ENCODE results near the gene NXN.

DNA sequence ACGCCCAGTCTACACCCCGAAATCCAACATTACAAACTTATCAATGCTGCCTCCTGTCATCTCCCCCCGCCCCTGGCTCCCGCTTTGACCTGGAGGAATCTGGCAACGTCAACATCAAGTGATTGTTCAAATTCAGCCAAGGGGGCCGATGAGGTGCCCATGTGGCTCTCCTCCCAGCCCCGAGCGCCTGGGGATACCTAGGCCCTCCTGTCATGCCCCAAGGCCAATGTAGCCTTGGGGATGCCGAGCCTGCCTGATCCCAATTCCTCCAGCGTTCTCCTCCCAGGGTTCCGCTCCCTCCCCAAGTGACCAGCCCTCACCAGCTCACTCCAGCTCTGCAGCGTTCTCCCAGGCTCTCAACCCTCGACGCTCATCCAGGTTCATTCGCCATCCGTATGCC, 59.4 kb downstream of the NXN start:
- TF ChIP-seq, protein P1, sequence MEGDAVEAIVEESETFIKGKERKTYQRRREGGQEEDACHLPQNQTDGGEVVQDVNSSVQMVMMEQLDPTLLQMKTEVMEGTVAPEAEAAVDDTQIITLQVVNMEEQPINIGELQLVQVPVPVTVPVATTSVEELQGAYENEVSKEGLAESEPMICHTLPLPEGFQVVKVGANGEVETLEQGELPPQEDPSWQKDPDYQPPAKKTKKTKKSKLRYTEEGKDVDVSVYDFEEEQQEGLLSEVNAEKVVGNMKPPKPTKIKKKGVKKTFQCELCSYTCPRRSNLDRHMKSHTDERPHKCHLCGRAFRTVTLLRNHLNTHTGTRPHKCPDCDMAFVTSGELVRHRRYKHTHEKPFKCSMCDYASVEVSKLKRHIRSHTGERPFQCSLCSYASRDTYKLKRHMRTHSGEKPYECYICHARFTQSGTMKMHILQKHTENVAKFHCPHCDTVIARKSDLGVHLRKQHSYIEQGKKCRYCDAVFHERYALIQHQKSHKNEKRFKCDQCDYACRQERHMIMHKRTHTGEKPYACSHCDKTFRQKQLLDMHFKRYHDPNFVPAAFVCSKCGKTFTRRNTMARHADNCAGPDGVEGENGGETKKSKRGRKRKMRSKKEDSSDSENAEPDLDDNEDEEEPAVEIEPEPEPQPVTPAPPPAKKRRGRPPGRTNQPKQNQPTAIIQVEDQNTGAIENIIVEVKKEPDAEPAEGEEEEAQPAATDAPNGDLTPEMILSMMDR (conservative IDR thresholded peaks at IDR 0.05), result no peak
- TF ChIP-seq ZFX (IDR thresholded peaks at IDR 0.05), result no peak

Measured in C4-2B (cell line).